ENCODE measurements around the gene ATP5F1E.

- TF ChIP-seq CTCF (IDR thresholded peaks at IDR 0.05) (no peak), POLR2A (IDR thresholded peaks at IDR 0.05) (no peak)
These were observed 39.2 kb downstream of the ATP5F1E start for GRCh38 chr20:58992911-58993310.
